Measurements from ENCODE around the gene NME3.
"Not testable (repeated sequence)": the region's sequence is repeated elsewhere in the genome, so short reads cannot be mapped to it uniquely, and the experiment has no call there.

- not testable (repeated sequence) for TF ChIP-seq CTCF, EP300, POLR2A (IDR thresholded peaks at IDR 0.05)
These were observed 38.8 kb downstream of the NME3 start for GRCh38 chr16:1732551-1732987.

Measured in ovary (tissue), 3 donors.